ENCODE results near the gene PCLO.

- TF ChIP-seq CTCF (IDR thresholded peaks at IDR 0.05) (no peak), ZFX (IDR thresholded peaks at IDR 0.05; ENCODE audit: borderline replicate concordance) (no peak)
Observed at GRCh38 chr7:82704121-82704520, 458.6 kb downstream of the PCLO start.
